HPDE6-E6E7 (cell line): ENCODE data around the gene SYT2.
"Not testable (repeated sequence)": the region's sequence is repeated elsewhere in the genome, so short reads cannot be mapped to it uniquely, and the experiment has no call there.

Experiments
- DNase-seq: peaks from one replicate; pipeline ENCODE4 v3.0.0; 2011; ENCODE audit warnings: missing footprints; ENCODE audit errors: extremely low spot score

Gene SYT2

DNA sequence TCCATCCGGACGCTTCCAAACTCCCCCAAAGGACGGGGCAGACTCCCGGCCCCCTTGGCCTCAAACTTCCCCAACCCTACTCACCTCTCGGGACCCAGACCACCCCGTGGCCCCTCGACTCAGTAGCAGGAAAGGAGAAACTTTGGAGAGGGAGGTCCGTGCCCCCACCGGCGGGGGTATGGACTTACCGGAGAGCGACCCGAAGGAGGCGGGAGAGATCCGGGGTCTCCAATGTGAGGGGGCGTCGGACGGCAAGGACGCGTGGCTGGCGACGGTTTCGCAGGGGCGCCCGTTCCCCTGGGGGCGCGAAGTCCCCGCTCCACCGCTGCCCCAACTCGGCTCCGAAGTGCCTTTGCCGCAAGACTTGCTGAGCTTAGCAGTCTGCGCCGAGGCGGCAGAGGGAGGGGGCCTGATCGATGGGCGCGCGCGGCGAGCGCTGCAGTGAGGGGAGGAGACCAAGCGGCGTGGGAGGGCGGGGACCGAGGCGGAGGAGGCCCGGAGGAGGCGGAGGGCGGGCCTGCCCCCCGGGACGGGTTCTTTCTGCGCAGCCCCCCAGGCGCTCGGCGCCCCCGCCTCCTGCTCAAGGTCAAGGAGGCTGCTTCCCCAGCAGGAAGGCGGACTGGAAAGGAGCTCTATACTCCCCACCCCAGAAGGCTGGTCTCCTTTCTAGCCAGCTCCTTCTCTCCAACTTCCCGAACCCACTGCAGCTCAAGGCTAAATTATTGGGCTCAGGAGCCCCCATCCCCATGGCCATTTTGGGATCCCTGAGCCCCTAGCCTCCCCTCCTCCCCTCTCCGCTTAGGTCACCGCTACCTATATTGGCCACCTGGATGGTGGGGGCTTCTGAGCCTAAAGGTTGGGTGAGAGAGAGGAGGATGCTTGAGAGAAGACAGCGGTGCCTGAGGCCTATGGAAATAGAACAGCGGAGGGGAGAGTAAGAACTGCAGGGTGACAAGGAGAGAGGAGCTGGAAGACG lies at the start of gene SYT2:
TSS of gene SYT2 (minus strand) at position 385 of the 976 bp plus-strand sequence. CDS start 104,682 bp downstream, outside the sequence.
- DNase-seq: no peak

- no peak for DNase-seq
These were observed 46.1 kb upstream of the SYT2 start for GRCh38 chr1:202756391-202756790.

- DNase-seq: no peak
These were observed 44.0 kb upstream of the SYT2 start for GRCh38 chr1:202754293-202754692.

GRCh38 chr1:202752774-202753173 lies 42.5 kb upstream of the SYT2 start:
- DNase-seq: no peak

- no peak for DNase-seq
These were observed 40.5 kb upstream of the SYT2 start for GRCh38 chr1:202750761-202751160.

DNA sequence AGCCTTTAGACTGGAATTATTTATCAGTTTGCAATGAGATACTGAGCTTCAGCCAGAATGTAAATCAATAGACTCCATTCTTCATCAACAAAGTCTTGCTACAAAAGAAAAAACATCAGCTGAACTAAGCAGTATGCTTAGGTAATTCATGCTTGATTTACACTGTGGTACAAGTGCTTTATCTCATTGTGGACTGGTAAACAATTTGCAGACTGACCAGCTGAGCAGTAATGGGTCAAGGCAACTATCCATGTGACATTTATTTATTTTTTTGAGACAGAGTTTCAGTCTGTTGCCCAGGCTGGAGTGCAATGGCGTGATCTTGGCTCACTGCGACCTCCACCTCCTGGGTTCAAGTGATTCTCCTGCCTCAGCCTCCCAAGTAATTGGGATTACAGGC lies 39.8 kb upstream of the SYT2 start:
- no peak for DNase-seq

GRCh38 chr1:202745323-202745888 lies 35.2 kb upstream of the SYT2 start:
- DNase-seq: no peak

DNA sequence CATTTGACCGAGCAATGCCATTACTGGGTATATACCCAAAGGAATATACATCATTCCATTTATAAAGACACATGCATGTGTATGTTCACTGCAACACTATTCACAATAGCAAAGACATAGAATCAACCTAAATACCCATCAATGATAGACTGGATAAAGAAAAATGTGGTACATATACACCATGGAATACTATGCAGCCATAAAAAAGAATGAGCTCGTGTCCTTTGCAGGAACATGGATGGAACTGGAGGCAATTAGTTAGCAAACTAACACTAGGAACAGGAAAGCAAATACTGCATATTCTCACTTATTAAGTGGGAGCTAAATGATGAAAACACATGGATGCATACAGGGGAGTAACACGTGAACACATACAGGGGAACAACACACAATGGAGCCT lies 34.5 kb upstream of the SYT2 start:
- DNase-seq: not testable (repeated sequence)

GRCh38 chr1:202742496-202742895 lies 32.2 kb upstream of the SYT2 start:
- no peak for DNase-seq

- no peak for DNase-seq
These were observed 23.0 kb upstream of the SYT2 start for GRCh38 chr1:202733251-202733650.

GRCh38 chr1:202728951-202729350 lies 18.7 kb upstream of the SYT2 start:
- no peak for DNase-seq

GRCh38 chr1:202725526-202725925 lies 15.3 kb upstream of the SYT2 start:
- DNase-seq: no peak

GRCh38 chr1:202723708-202724107 lies 13.5 kb upstream of the SYT2 start:
- DNase-seq: no peak

DNA sequence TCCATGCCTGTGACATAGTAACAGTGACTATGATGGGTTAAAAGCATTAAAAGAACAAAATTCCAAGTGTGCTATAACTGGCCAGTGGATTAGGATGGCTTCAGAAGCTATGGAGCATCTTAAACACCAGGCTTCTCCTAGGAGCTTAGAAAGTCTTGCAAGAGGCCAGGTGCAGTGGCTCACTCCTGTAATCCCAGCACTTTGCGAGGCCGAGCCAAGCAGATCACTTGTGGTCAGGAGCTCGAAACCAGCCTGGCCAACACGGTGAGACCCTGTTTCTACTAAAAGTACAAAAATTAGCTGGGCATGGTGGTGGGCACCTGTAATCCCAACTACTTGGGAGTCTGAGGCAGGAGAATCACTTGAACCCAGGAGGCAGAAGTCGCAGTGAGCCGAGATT lies 12.8 kb upstream of the SYT2 start:
- DNase-seq: not testable (repeated sequence)

- DNase-seq: no peak
These were observed 6.4 kb upstream of the SYT2 start for GRCh38 chr1:202716654-202717053.

DNA sequence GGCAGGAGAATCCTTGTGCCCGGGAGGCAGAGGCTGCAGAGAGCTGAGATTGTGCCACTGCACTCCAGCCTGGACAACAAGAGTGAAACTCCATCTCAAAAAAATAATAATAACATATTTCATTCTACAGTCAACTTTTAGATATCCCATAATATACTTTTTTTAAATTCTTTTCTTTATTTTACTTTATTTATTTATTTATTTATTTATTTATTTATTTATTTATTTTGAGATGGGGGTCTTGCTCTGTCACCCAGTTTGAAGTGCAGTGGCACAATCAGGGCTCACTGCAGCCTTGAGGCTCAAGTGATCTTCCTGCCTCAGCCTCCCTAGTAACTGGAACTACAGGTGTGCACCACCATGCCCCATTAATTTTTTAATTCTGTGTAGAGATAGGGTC lies 3.9 kb upstream of the SYT2 start:
- DNase-seq: not testable (repeated sequence)

DNA sequence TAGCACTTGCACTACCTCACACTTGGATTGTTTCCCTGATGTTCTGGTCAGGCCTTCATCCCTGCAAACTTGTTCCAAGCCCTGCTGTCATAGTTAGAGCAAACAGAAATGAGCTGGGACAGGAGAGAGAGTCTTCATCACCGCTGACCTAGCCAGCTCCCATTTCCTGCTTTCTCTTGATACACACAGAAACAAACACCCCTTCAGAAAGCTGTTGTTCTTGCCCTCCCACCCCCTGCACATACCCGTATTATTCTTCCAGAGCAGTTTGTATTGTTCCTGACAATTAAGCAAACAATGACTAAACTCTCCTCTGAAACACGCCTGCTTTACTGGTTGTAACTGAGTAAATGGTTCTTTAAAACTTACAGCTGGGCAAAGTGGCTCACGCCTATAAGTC lies 2.9 kb upstream of the SYT2 start:
- DNase-seq: peak; percentile 72

DNA sequence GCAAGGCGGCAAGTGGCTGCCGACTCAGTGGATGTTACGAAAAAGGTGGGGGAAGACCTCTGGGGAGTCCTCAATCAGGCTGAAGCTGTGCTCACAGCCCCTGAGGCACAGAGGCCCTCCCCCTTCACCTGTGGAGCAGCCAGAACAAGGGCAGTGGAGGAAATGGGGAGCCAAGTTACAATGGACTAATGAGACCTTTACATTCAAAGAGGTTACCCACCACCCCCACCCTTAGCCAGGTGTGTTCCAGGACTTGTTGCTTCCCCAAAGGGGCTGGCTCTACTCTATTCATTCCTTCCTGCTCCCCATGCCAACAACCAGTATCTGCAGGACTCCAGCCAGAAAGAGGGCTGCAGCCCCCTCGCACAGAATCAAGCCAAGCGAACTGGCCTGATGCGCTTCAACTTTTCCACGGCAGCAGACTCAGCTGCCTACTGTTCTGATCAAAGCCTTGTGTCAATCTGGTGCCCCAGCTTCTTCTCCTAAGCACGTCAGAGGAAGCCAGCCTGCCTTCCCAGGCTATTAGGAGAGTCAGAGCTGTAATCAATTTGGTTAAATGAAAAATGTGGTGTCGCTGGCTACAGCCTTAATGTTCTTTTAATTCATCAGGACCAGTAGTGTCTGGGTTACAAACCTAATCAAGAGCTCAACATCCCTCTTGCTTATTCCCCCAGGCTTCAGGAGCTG lies 1.8 kb upstream of the SYT2 start:
- no peak for DNase-seq

DNA sequence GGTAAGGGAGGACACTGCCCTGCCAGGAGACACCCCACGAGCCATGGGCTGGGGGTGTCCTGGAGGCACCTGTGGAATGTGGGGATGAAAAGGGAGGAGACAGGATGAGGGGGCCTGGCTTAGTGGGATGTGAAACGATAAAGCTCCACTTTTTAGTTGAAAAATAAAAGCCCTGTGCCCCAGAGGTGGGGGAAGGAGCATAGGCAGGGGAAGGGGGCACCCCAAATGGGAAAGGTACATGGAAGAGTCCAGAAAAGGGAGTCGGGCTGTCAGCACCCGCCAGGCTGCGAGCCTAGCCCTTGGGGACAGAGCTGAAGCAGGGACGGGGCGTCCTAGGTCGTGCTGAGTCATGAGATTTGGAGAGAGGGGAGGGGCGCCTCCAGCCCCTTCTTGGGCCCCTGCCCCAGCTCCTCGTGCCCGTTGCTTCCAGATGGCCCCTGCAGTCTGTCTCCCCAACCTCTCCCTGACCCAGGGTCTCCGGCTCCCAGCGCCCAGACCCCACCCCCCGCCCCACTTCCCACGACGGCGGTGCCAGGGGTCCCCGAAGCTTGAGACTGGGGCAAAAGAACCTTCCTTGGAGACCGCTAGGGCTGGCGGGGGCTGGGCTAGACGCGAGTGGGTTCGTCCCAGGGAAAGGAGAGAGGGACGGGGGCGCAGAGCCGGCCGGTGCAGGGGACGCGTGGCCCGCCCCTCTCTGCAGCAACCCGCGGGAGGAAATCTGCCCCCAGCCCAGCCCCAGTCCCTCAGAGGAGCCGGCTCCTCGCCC lies 795 bp downstream of the SYT2 start:
- DNase-seq: no peak

DNA sequence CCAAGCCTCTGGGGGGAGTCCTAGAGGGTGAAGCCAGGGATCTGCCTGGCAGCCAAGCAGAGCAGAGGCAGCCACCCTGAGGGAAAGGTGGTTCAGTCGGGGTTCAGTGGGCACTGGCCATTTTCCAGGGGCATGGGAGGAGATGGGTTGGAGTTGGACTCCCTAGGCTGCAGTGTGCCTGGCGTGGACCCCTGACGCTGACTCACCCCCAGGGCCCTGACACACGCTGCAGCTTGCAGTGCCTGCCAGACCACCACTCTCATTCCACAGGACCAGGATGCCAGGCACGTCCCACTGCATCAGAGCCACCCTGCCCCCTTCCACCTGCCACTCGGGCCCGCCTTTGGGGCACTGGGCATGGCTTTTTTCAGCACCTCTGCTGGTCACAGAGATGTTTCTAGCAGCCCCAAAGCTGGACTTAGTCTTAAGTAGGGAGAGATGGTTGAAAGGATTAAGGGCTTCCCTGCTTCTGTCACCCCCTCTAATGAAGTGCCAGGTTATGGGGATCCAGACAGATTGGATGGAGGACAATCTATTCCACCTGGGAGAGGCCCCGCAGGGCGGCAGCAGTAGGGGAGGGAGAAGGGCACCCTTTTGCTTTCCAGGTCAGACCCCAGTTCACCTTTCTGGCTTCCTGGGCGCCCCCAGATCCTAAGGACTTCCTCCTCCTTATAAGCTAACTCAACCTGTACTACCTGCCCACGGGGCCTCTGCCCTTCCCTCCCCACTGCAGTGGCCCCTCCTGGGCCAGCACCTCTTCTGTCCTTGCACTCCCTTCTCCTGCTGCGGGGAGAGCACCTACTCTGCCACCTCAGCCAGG lies 1.6 kb downstream of the SYT2 start:
- no peak for DNase-seq

GRCh38 chr1:202706851-202707250 lies 3.4 kb downstream of the SYT2 start:
- no peak for DNase-seq
